ENCODE data around the gene TEPSIN. TPM values are rescaled to one million over a fixed set of nuclear protein-coding genes. Genes with fewer than 3 reads are reported as not detected.

The TEPSIN gene
- total and polyA plus RNA-seq, 2 donors (not counting 1 experiment from before 2014, with no cell fraction given), result 5.6 to 11.2 TPM

GRCh38 chr17:81184555-81184954 is 54.3 kb downstream of the TEPSIN start:
- Histone ChIP-seq H3K4me3 (replicated peaks in 1 of 4; ENCODE audit: control extremely low read depth in 1 of 4, insufficient read depth in 1 of 4, low read depth in 3 of 4, low read length in 4 of 4) (no peak overlapping the region), H3K36me3 (ENCODE audit: control insufficient read depth, insufficient read depth, low read length) (no peaks in the 10 kb centered on the region), H3K79me2 (ENCODE audit: control insufficient read depth, insufficient read depth, low read length) (no peaks in the 10 kb centered on the region), H3K27ac (ENCODE audit: insufficient read depth, low read length) (no peak overlapping the region), H3K9ac (ENCODE audit: insufficient read depth, low read length) (no peak overlapping the region), H4K20me1 (ENCODE audit: control insufficient read depth, extremely low read depth, insufficient read depth, low read length) (no peaks in the 10 kb centered on the region), H3K27me3 (ENCODE audit: control insufficient read depth, insufficient read depth, low read length) (peaks cover 5% of the 10 kb centered on the region), H3K4me1 (ENCODE audit: control insufficient read depth, extremely low read depth, insufficient read depth, low read length) (no peaks in the 10 kb centered on the region), H3K9me3 (ENCODE audit: control insufficient read depth, insufficient read depth, low read depth, low read length) (no peaks in the 10 kb centered on the region), H2AFZ (ENCODE audit: low read length) (no peak overlapping the region), H3K4me2 (ENCODE audit: extremely low read depth, insufficient read depth, low read length) (no peak overlapping the region)
- TF ChIP-seq EZH2 (IDR thresholded peaks at IDR 0.05; ENCODE audit: low read length, missing control alignments), result no peak
- TF ChIP-seq, protein P1, sequence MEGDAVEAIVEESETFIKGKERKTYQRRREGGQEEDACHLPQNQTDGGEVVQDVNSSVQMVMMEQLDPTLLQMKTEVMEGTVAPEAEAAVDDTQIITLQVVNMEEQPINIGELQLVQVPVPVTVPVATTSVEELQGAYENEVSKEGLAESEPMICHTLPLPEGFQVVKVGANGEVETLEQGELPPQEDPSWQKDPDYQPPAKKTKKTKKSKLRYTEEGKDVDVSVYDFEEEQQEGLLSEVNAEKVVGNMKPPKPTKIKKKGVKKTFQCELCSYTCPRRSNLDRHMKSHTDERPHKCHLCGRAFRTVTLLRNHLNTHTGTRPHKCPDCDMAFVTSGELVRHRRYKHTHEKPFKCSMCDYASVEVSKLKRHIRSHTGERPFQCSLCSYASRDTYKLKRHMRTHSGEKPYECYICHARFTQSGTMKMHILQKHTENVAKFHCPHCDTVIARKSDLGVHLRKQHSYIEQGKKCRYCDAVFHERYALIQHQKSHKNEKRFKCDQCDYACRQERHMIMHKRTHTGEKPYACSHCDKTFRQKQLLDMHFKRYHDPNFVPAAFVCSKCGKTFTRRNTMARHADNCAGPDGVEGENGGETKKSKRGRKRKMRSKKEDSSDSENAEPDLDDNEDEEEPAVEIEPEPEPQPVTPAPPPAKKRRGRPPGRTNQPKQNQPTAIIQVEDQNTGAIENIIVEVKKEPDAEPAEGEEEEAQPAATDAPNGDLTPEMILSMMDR (conservative IDR thresholded peaks at IDR 0.05 in 1 of 2, IDR thresholded peaks at IDR 0.05 in 1 of 2; ENCODE audit: low read depth in 1 of 2, low read length in 2 of 2), result no peak
- no peak for DNase-seq (ENCODE audit: low read depth in 2 of 2)

- H4K20me1 ChIP-seq (ENCODE audit: control insufficient read depth, extremely low read depth, insufficient read depth, low read length), result no peaks in the 10 kb centered on the region
- H3K79me2 ChIP-seq (ENCODE audit: control insufficient read depth, insufficient read depth, low read length), result no peaks in the 10 kb centered on the region
- no peak for DNase-seq (ENCODE audit: low read depth in 2 of 2)
- no peak overlapping the region for H3K4me3 ChIP-seq (replicated peaks in 1 of 4; ENCODE audit: control extremely low read depth in 1 of 4, insufficient read depth in 1 of 4, low read depth in 3 of 4, low read length in 4 of 4)
- no peak overlapping the region for H3K9ac ChIP-seq (ENCODE audit: insufficient read depth, low read length)
- no peaks in the 10 kb centered on the region for H3K9me3 ChIP-seq (ENCODE audit: control insufficient read depth, insufficient read depth, low read depth, low read length)
- H3K4me1 ChIP-seq (ENCODE audit: control insufficient read depth, extremely low read depth, insufficient read depth, low read length), result no peaks in the 10 kb centered on the region
- no peak overlapping the region for H3K4me2 ChIP-seq (ENCODE audit: extremely low read depth, insufficient read depth, low read length)
- no peak overlapping the region for H2AFZ ChIP-seq (ENCODE audit: low read length)
- peaks cover 5% of the 10 kb centered on the region for H3K27me3 ChIP-seq (ENCODE audit: control insufficient read depth, insufficient read depth, low read length)
- no peaks in the 10 kb centered on the region for H3K36me3 ChIP-seq (ENCODE audit: control insufficient read depth, insufficient read depth, low read length)
- H3K27ac ChIP-seq (ENCODE audit: insufficient read depth, low read length), result no peak overlapping the region
- TF ChIP-seq, protein P1 (conservative IDR thresholded peaks at IDR 0.05 in 1 of 2, IDR thresholded peaks at IDR 0.05 in 1 of 2; ENCODE audit: low read depth in 1 of 2, low read length in 2 of 2), result no peak
- TF ChIP-seq EZH2 (IDR thresholded peaks at IDR 0.05; ENCODE audit: low read length, missing control alignments), result no peak
Measured at GRCh38 chr17:81183807-81184206, 55.0 kb downstream of the TEPSIN start.

DNA sequence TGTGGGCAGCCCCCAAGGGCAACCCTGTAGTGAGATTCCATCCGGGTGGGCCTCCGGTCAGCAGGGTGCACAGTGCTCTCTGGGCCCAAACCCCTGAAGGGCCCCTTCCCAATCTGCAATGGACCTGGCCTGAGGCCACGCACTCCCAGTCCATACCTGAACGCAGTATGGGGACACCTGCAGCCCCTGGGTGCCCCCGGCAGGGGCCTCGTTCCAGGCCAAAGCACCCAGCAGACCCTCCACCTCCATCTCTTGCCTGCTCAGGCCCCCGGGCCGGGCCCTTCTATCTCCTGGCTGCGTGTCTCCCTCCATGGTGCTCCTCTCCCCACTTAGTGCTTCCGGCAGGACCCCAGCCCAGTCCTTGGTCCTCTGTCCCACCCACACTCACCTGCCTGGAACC is 55.5 kb downstream of the TEPSIN start:
- TF ChIP-seq, protein P1 (conservative IDR thresholded peaks at IDR 0.05 in 1 of 2, IDR thresholded peaks at IDR 0.05 in 1 of 2; ENCODE audit: low read depth in 1 of 2, low read length in 2 of 2), result no peak
- no peak for TF ChIP-seq EZH2 (IDR thresholded peaks at IDR 0.05; ENCODE audit: low read length, missing control alignments)
- H3K4me1 ChIP-seq (ENCODE audit: control insufficient read depth, extremely low read depth, insufficient read depth, low read length), result no peaks in the 10 kb centered on the region
- no peaks in the 10 kb centered on the region for H3K36me3 ChIP-seq (ENCODE audit: control insufficient read depth, insufficient read depth, low read length)
- no peak overlapping the region for H2AFZ ChIP-seq (ENCODE audit: low read length)
- H4K20me1 ChIP-seq (ENCODE audit: control insufficient read depth, extremely low read depth, insufficient read depth, low read length), result no peaks in the 10 kb centered on the region
- no peaks in the 10 kb centered on the region for H3K9me3 ChIP-seq (ENCODE audit: control insufficient read depth, insufficient read depth, low read depth, low read length)
- H3K27ac ChIP-seq (ENCODE audit: insufficient read depth, low read length), result no peak overlapping the region
- H3K79me2 ChIP-seq (ENCODE audit: control insufficient read depth, insufficient read depth, low read length), result no peaks in the 10 kb centered on the region
- H3K9ac ChIP-seq (ENCODE audit: insufficient read depth, low read length), result no peak overlapping the region
- H3K27me3 ChIP-seq (ENCODE audit: control insufficient read depth, insufficient read depth, low read length), result peaks cover 5% of the 10 kb centered on the region
- no peak overlapping the region for H3K4me3 ChIP-seq (replicated peaks in 1 of 4; ENCODE audit: control extremely low read depth in 1 of 4, insufficient read depth in 1 of 4, low read depth in 3 of 4, low read length in 4 of 4)
- H3K4me2 ChIP-seq (ENCODE audit: extremely low read depth, insufficient read depth, low read length), result no peak overlapping the region
- DNase-seq (ENCODE audit: low read depth in 2 of 2), result no peak

All from fibroblast of lung (primary cell).